Hindlimb muscle (tissue), 1 donor: ENCODE results near the gene ACTA1. TPM values are rescaled to one million over a fixed set of nuclear protein-coding genes. Genes with fewer than 3 reads are reported as not detected.
"Not testable (repeated sequence)": the region's sequence is repeated elsewhere in the genome, so short reads cannot be mapped to it uniquely, and the experiment has no call there.

Experiments
- DNase-seq: peaks from one replicate; pipeline ENCODE4 v3.0.0-alpha.2; 2013
- polyA plus RNA-seq: library from polyadenylated mRNA; unstranded; fragments of 120-200 nt; gene quantifications from one replicate; pipeline ENCODE4 v1.2.1, GENCODE V29; 2013; ENCODE audit not compliant: insufficient read length

ACTA1 gene
- polyA plus RNA-seq, result 13,723 TPM

- DNase-seq, result no peak
These were observed at the start of gene ACTA1 for GRCh38 chr1:229434005-229434640. Gene ACTA1, minus strand, starts transcription at chr1:229434094. Its CDS starts 979 bp downstream, at chr1:229433115.

- DNase-seq, result no peak
These were observed 48.6 kb upstream of the ACTA1 start for GRCh38 chr1:229482511-229482910.

GRCh38 chr1:229480495-229480894 lies 46.6 kb upstream of the ACTA1 start:
- DNase-seq, result no peak

- no peak for DNase-seq
These were observed 45.9 kb upstream of the ACTA1 start for GRCh38 chr1:229479660-229480399.

GRCh38 chr1:229478852-229479251 lies 45.0 kb upstream of the ACTA1 start:
- DNase-seq, result no peak

- DNase-seq, result not testable (repeated sequence)
These were observed 42.0 kb upstream of the ACTA1 start for GRCh38 chr1:229475859-229476258.

GRCh38 chr1:229474509-229474908 lies 40.6 kb upstream of the ACTA1 start:
- no peak for DNase-seq

GRCh38 chr1:229471175-229471574 lies 37.3 kb upstream of the ACTA1 start:
- DNase-seq, result no peak

GRCh38 chr1:229470406-229471043 lies 36.6 kb upstream of the ACTA1 start:
- no peak for DNase-seq

GRCh38 chr1:229466887-229467286 lies 33.0 kb upstream of the ACTA1 start:
- no peak for DNase-seq

- DNase-seq, result no peak
These were observed 30.8 kb upstream of the ACTA1 start for GRCh38 chr1:229464672-229465071.

- no peak for DNase-seq
These were observed 27.3 kb upstream of the ACTA1 start for GRCh38 chr1:229461032-229461668.

GRCh38 chr1:229459815-229460214 lies 25.9 kb upstream of the ACTA1 start:
- no peak for DNase-seq

- DNase-seq, result no peak
These were observed 23.5 kb upstream of the ACTA1 start for GRCh38 chr1:229457436-229457835.

- DNase-seq, result no peak
These were observed 22.1 kb upstream of the ACTA1 start for GRCh38 chr1:229456016-229456415.

- no peak for DNase-seq
These were observed 20.2 kb upstream of the ACTA1 start for GRCh38 chr1:229454056-229454455.

- no peak for DNase-seq
These were observed 19.3 kb upstream of the ACTA1 start for GRCh38 chr1:229452956-229453801.

GRCh38 chr1:229448845-229449244 lies 15.0 kb upstream of the ACTA1 start:
- DNase-seq, result no peak

- DNase-seq, result no peak
These were observed 14.5 kb upstream of the ACTA1 start for GRCh38 chr1:229448354-229448753.

GRCh38 chr1:229447809-229448252 lies 13.9 kb upstream of the ACTA1 start:
- DNase-seq, result no peak

- DNase-seq, result no peak
These were observed 11.9 kb upstream of the ACTA1 start for GRCh38 chr1:229445828-229446227.
